ENCODE measurements around the gene ALG3. TPM values are rescaled to one million over a fixed set of nuclear protein-coding genes. Genes with fewer than 3 reads are reported as not detected.

The ALG3 gene
- total RNA-seq, 1 experiment from 2014 or later: 62.2 TPM

DNA sequence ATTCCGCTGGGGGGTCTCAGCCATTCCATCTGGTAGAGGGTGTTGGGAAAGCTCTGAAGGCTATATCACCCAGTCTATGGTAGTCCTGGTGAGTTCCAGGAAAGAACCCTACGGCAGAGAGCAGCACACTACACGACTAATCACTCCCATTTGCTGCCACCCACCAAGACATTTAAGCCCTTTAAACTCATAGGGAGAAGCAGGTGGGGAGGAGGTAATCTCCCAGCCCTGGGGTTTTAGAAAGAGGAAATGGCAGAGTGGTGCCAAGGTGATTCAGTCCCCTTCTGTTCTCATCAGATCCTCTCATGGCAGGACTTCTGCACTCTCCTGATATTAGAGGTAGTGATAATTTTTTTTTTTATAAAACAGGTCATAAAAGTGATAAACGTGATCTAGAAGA, 29.9 kb downstream of the ALG3 start:
- Histone ChIP-seq H3K18ac (ENCODE audit: insufficient read length, low read depth, low read length) (no peak overlapping the region), H2AK5ac (ENCODE audit: insufficient read length, low read length) (no peak overlapping the region), H3K4me1 (ENCODE audit: insufficient read depth, low read length) (no peaks in the 10 kb centered on the region), H2AFZ (ENCODE audit: low read length) (no peak overlapping the region), H3K23me2 (ENCODE audit: insufficient read length, low read depth, low read length, poor library complexity, severe bottlenecking) (no peaks in the 10 kb centered on the region), H3K9me3 (ENCODE audit: control insufficient read depth, low read depth, low read length) (no peaks in the 10 kb centered on the region), H2BK120ac (ENCODE audit: low read depth, low read length, poor library complexity, severe bottlenecking) (no peak overlapping the region), H4K20me1 (ENCODE audit: control insufficient read depth, insufficient read depth, insufficient read length) (no peaks in the 10 kb centered on the region), H3K27ac (ENCODE audit: insufficient read length, low read depth, low read length) (no peak overlapping the region), H2BK20ac (ENCODE audit: low read depth, low read length, poor library complexity, severe bottlenecking) (no peak overlapping the region), H3K23ac (ENCODE audit: insufficient read length, low read depth, low read length) (no peak overlapping the region), H3K56ac (ENCODE audit: insufficient read length, low read depth, low read length) (no peak overlapping the region), H4K5ac (ENCODE audit: insufficient read length, low read depth, low read length) (no peak overlapping the region), H4K91ac (ENCODE audit: insufficient read length, low read depth, low read length) (no peak overlapping the region), H3K27me3 (ENCODE audit: insufficient read depth, low read length) (no peaks in the 10 kb centered on the region), H2BK15ac (ENCODE audit: low read depth, low read length) (no peak overlapping the region), H3T11ph (ENCODE audit: low read length) (no peak overlapping the region), H4K8ac (replicated peaks; ENCODE audit: insufficient read length, low read depth, low read length) (no peak overlapping the region), H3K4ac (ENCODE audit: low read depth, low read length) (no peak overlapping the region), H3K4me2 (ENCODE audit: insufficient read depth, insufficient read length, low read length) (no peak overlapping the region), H3K14ac (ENCODE audit: insufficient read depth, low read length) (no peak overlapping the region), H3K9ac (ENCODE audit: extremely low read depth, insufficient read length, low read length) (no peak overlapping the region), H2BK5ac (ENCODE audit: insufficient read length, low read length) (no peak overlapping the region), H3K79me1 (ENCODE audit: insufficient read depth, low read depth, low read length, poor library complexity, severe bottlenecking) (no peaks in the 10 kb centered on the region), H3K79me2 (ENCODE audit: insufficient read depth, low read length) (no peaks in the 10 kb centered on the region), H2BK12ac (ENCODE audit: insufficient read length, low read depth, low read length) (no peak overlapping the region)
- no CpG with 5 or more reads among the region's 4 CpGs for WGBS (ENCODE audit: extremely low coverage, insufficient read length, low lambda C conversion rate)
- Mint-ChIP-seq H3K27me3 (ENCODE audit: low read depth) (peaks cover 2% of the 10 kb centered on the region), H3K9me3 (no peaks in the 10 kb centered on the region), H3K27ac (no peak overlapping the region; a peak in 1 of 7 replicates), H3K4me1 (no peaks in the 10 kb centered on the region), H3K36me3 (ENCODE audit: insufficient read depth in 1 of 3, low read depth in 3 of 3) (no peaks in the 10 kb centered on the region), H3K4me3 (no peak overlapping the region; a peak in 1 of 5 replicates)
- TF ChIP-seq, protein P1, sequence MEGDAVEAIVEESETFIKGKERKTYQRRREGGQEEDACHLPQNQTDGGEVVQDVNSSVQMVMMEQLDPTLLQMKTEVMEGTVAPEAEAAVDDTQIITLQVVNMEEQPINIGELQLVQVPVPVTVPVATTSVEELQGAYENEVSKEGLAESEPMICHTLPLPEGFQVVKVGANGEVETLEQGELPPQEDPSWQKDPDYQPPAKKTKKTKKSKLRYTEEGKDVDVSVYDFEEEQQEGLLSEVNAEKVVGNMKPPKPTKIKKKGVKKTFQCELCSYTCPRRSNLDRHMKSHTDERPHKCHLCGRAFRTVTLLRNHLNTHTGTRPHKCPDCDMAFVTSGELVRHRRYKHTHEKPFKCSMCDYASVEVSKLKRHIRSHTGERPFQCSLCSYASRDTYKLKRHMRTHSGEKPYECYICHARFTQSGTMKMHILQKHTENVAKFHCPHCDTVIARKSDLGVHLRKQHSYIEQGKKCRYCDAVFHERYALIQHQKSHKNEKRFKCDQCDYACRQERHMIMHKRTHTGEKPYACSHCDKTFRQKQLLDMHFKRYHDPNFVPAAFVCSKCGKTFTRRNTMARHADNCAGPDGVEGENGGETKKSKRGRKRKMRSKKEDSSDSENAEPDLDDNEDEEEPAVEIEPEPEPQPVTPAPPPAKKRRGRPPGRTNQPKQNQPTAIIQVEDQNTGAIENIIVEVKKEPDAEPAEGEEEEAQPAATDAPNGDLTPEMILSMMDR (conservative IDR thresholded peaks at IDR 0.05): no peak
- DNase-seq: no peak
